A549 (cell line): Measurements from ENCODE around the gene HBS1L.

Experiments used
- CEBPB ChIP-seq, 2 experiments: fragments of >200 bp in 1 of 2; sonication (Bioruptor Twin) in 1 of 2; formaldehyde crosslinking in 1 of 2; IDR thresholded peaks; 2 replicates each; pipeline ENCODE4 v1.6.1; 2012 to 2016
- ELK1 ChIP-seq: fragments of 150-350 bp; IDR thresholded peaks from 2 replicates; pipeline ENCODE4 v1.6.1; 2014; ENCODE audit warnings: low read depth, mild to moderate bottlenecking, low read length
- HDAC2 ChIP-seq: fragments of 200-600 bp; sonication (generic); IDR thresholded peaks from 2 replicates; pipeline ENCODE4 v1.6.1; 2016
- HOXB13 ChIP-seq: fragments of 250-450 bp; sonication (Bioruptor Pico); IDR thresholded peaks from 2 replicates; pipeline ENCODE4 v1.5.0; 2020; ENCODE audit warnings: low read depth, mild to moderate bottlenecking, moderate library complexity
- JUN ChIP-seq, 2 experiments: fragments of >200 bp; sonication (Bioruptor Twin); formaldehyde crosslinking; IDR thresholded peaks; 2 replicates in 1 of 2; 3 replicates in 1 of 2; pipeline ENCODE4 v1.6.1; 2016 to 2017
- JUNB ChIP-seq: fragments of >200 bp; sonication (Bioruptor Twin); formaldehyde crosslinking; IDR thresholded peaks from 2 replicates; pipeline ENCODE4 v1.6.1; 2016
- NR3C1 ChIP-seq: fragments of >200 bp; sonication (Bioruptor Twin); formaldehyde crosslinking; IDR thresholded peaks from 3 replicates; pipeline ENCODE4 v1.6.1; 2017
- TF ChIP-seq, protein P1 (sequence below): fragments of >200 bp; sonication (Bioruptor Twin); formaldehyde crosslinking; IDR thresholded peaks from 3 replicates; pipeline ENCODE4 v1.5.1; 2016
- TF ChIP-seq, protein P2 (sequence below): IDR thresholded peaks from 2 replicates; pipeline ENCODE4 v1.6.1; 2012

DNA sequence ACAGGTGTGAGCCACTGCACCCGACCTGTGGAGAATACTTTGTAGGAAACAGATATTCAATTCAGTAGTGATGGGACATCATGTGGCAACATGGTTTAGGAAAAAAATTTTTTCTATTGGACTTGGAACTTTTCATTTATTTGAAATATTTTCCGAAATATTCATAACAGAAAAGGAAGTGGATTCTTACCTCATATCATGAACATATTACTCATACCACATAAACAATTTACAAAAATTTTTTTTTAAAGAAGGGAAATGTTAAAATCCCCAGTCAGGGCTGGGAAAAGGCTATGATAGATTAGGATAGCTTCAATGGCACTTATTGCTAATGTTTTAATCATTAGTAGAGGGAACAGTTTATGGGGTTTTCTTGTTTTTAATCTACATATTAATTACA, 97.9 kb downstream of the HBS1L start:
- TF ChIP-seq NR3C1, result no peak
- TF ChIP-seq ELK1, result no peak
- TF ChIP-seq, protein P1, sequence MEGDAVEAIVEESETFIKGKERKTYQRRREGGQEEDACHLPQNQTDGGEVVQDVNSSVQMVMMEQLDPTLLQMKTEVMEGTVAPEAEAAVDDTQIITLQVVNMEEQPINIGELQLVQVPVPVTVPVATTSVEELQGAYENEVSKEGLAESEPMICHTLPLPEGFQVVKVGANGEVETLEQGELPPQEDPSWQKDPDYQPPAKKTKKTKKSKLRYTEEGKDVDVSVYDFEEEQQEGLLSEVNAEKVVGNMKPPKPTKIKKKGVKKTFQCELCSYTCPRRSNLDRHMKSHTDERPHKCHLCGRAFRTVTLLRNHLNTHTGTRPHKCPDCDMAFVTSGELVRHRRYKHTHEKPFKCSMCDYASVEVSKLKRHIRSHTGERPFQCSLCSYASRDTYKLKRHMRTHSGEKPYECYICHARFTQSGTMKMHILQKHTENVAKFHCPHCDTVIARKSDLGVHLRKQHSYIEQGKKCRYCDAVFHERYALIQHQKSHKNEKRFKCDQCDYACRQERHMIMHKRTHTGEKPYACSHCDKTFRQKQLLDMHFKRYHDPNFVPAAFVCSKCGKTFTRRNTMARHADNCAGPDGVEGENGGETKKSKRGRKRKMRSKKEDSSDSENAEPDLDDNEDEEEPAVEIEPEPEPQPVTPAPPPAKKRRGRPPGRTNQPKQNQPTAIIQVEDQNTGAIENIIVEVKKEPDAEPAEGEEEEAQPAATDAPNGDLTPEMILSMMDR, result no peak
- no peak for TF ChIP-seq JUNB
- no peak for TF ChIP-seq HDAC2
- no peak for TF ChIP-seq JUN (IDR thresholded peaks at IDR 0.05)
- no peak for TF ChIP-seq CEBPB (IDR thresholded peaks at IDR 0.05)
- no peak for TF ChIP-seq HOXB13 (CRISPR knock-in tag)
- TF ChIP-seq, protein P2, sequence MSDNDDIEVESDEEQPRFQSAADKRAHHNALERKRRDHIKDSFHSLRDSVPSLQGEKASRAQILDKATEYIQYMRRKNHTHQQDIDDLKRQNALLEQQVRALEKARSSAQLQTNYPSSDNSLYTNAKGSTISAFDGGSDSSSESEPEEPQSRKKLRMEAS, result no peak
